Measurements from ENCODE around the gene TIMM44.
A peak's percentile ranks its signal among the peaks of the same experiment; 100 is the strongest.

Gene TIMM44

DNA sequence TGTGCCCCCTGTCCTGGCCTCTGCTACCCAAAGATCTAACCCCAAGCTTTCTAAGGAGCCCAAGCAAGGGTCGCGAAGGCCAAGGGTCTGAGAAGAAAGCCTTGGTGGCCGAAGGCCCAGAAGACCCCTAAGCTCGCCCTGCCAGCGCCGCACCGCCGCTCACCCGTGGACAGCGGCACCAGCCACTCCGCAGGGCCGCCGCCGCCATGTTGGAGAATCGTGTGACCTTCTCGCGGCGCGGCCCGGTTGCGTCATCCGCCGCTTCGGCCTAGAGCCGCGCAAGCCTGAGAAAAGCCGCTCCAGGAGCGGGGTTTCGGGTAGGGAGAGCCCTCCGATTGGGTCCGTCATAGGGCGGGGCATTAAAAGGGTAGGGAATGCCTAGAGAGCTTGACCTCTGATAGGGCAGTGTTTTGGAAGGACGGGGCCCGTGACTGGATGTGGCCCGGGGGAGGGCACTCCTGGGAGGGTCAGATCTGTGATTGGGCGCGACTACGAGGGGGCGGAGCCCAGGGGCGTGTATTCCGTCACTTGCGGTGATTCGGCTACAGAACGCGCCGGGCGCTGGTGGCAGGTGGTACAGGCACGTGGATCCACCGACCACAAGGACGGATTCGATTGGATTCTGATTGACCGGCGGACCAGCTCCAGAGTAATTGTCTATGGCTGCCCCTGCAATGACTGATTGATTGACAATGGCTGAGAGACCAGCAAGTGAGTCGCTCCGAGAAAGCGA lies at the start of gene TIMM44:
TSS of gene TIMM44 (minus strand) at position 223 of the 733 bp plus-strand sequence. CDS start at position 208, 15 bp downstream.
- peak; percentile 99 for DNase-seq

DNA sequence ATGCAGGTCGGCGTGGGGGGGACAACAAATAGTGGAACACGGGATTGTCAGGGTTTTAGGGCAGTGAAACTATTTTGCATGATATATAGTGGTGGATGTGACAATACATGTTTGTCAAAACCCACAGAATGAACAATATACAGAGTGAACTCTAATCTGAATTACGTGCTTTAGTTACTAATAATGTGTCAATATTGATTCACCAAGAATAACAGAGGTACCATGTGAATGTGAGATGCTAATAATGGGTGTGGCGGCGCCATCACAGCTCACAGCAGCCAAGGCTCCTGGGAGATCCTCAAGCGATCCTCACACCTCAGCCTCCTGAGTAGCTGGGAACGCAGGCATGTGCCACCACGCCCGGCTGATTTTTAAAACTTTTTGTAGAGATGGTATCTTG lies 49.1 kb upstream of the TIMM44 start:
- no peak for DNase-seq

DNA sequence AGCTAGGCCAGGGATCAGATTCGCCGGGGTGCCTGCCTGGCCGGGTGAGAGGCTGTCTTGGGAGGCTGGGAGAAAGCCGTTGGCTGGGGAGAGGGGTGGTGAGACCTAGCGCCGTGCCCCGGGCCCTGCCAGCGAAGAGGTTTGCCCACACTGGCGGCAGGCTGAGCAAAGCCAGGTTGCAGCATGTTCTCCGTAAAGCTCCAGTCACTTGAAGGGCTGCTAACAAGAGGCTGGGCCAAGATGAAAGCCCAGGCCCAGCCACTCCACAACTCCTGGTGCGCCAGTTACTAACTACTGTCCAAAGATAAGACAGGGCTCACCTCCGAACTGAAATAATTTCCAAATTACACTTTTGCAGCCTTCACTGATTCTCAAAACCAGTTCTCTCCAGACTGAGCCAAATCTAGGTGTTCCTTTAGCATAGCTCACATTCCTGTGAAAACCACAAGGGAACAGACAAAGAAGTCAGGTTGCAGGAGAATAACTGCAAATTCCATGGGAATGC lies 45.7 kb upstream of the TIMM44 start:
- DNase-seq: no peak

DNA sequence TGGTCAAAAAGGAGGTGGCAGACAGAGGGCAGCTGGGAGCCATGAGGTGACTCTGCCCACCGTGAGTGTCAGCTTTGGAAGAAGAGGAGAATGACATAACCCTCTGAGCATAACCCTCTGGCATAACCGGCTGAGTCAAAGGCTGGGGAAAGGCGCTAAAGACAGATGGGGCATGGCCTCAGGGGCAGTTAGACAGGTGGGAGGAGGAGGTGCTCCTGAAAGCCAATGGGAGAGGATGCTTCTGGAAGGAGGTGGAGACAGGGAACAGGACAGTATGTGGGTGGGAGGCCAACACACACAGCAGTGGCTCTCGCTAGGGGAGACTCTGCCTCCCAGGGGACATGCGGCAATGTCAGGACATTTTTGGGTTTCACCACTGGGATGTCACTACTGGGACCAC lies 44.8 kb upstream of the TIMM44 start:
- DNase-seq: no peak

DNA sequence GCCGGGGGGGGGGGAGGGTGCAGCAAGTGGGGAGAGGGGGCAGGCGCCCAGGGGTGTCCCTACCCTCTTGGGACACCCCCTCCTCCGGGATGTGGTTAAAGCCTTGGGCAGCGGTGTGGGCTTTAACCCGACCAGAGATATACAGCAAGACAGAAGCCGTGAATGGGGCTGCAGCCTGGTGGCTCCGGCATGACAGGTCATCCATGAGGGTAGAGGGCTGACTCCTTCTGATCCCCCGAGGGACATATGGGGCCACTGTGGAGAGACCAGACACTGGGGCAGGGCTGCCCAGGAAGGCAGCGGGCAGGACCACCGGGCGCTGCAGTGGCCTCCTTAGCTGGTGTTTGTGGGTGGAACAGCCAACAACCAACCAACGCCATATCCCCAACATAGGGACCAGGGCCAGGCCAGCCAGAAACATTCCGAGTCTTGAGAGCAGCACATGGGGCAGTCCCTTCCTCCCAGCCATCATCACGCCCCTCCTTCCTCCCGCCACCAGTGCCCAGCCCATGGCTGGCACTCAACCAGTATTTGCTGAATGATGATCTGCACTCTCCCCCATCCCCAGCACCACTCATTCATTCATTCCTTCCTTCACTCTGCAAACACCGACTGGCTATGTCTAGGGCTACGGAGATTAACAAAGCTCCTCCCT lies 43.8 kb upstream of the TIMM44 start:
- DNase-seq: no peak

- no peak for DNase-seq
Measured at GRCh38 chr19:7986321-7987113, 43.1 kb upstream of the TIMM44 start.

- DNase-seq: no peak
Measured at GRCh38 chr19:7985481-7985911, 42.0 kb upstream of the TIMM44 start.

DNA sequence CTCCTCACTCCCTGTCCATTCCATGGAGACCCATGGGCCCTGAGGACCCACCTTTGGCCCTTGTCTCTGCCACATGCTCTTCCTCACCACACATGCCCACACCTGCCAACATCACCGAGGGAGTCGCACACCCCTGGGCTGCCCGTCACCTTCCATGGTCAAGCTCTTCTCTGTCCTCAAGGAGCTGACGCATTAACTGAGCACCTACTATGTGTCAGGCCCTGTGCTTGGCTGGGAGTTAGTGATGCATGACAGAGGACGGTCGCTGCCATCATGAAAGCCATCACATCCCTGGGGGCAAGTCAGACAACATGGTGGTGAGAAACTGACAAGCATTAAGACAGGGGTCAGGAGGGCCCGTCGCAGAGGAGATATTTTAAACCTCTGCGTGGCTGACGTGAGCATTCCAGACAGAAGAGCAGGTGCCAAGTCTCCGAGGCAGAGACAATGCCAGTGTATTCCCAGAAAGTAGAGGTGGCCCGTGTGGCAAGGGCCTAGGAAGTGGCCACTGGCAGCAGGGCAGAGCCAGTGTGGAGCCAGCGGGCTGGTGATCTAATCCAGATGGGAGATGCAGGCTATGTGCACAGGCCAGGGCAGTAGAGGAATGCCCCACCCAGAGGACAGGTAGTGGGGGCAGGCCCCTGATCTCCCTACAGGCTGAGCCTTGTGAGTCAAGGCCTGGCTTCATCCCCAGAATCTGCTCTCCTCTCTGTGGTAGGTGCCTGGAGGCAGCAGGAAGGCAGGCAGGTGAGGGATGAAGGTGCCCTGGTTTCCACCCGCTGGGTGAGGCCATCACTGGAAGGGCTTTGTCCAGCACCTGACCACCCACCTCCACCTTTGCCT lies 40.8 kb upstream of the TIMM44 start:
- no peak for DNase-seq

GRCh38 chr19:7983286-7983950 lies 40.0 kb upstream of the TIMM44 start:
- no peak for DNase-seq

DNA sequence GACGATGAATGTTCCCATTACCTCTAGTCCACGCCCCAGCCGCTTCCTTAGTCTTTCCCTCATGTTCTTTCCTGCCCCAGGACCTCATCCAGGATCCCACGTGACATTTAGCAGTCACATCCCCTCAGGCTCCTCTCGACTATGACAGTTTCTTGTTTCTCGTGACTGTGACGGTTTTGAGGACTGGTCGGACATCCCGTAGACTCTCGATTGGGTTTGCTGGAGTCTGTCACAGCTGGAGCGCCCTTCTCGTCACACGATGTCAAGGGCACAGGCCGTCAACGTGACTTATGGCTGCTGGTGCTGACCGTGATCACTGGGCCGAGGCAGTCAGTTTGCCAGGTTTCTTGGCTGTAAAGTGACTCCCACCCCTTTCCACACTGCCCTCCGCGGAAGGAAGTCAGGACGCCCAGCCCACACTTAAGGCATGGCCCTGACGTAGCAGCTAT lies 39.2 kb upstream of the TIMM44 start:
- no peak for DNase-seq

DNA sequence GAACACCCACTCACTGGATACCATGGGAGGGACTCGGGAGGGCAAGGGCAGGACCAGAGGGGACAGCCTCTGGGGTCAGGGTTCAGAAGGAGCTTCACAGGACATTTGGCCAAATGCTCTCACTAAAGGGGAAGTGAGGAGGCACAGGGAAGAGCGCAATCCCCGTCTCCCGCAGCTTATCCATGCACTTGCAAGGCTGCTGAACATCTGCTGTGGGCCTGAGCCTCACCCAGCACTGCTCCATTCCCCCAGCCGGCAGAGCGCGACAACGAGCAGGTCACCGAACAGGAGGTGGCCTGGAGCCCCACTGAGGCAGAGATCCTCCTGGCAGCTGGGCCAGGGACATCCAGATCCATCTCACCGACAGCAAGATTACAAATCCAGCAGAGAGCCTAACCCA lies 38.6 kb upstream of the TIMM44 start:
- DNase-seq: no peak

GRCh38 chr19:7981661-7982060 lies 38.2 kb upstream of the TIMM44 start:
- DNase-seq: no peak

GRCh38 chr19:7981199-7981598 lies 37.7 kb upstream of the TIMM44 start:
- DNase-seq: no peak

- no peak for DNase-seq
Measured at GRCh38 chr19:7980635-7981121, 37.2 kb upstream of the TIMM44 start.

- no peak for DNase-seq
Measured at GRCh38 chr19:7980168-7980567, 36.7 kb upstream of the TIMM44 start.

- no peak for DNase-seq
Measured at GRCh38 chr19:7979559-7979958, 36.1 kb upstream of the TIMM44 start.

GRCh38 chr19:7979011-7979410 lies 35.5 kb upstream of the TIMM44 start:
- no peak for DNase-seq

DNA sequence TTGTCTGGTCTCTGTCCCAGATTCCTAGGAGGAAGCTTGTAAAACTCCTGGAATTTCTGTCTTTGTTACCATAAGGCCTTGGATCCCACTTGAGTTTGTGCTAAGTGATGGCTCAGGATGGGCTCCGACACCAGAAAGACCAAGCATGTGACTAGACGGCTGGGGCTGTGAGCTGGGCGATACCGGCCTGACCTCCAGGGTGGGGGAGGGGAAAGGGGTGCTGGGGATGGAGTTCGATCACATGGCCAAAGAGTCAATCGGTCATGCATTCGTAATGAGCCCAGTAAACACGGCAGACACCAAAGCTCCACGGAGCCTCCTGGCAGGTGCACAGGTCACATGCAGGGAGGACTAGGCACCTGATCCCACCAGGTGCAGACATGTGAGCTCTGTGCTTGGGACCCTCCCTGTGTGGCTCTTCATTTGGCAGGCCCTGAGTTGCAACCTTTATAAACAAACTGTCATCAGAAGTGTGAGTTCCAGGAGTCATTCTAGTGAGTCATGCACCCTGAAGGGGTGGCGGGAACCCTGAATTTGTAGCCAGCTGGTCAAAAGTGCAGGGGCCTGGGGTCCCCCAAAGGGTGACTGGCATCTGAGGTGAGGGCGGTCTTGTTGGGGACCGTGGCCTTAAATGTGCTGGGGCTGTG lies 34.8 kb upstream of the TIMM44 start:
- DNase-seq: no peak

- DNase-seq: no peak
Measured at GRCh38 chr19:7977723-7978040, 34.2 kb upstream of the TIMM44 start.

DNA sequence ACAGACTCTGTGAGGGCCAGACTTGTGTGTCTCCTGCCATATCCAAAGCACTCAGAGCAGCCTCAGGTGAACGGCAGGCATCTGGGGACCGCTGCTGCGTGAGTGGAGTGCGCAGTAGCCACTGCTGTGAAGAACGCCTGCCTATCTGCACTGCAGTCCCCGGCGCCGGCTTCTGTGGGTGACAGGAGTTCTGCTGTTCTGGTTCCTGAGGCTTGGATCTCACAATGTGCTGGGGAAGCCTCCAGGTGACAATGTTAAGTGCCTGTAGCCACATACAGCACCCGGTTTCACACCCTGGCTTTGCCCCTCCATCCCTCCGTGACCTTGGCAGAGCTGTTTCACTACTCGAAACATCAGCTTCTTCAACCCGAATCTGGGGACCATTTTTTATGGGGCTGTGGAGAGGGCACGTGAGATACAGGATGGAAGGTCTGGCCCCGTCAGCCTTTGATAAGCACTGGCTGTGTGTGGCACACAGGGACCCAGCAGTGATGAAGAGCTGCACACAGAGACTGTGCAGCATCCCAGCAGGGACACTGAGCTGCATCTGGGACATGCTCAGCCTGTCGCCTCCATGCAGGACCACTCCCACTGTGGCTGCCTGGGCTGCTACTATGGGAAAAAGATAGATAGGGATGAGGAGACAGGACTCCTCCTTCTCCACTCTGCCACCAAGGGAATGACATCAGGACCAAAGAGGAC lies 33.7 kb upstream of the TIMM44 start:
- DNase-seq: no peak

DNA sequence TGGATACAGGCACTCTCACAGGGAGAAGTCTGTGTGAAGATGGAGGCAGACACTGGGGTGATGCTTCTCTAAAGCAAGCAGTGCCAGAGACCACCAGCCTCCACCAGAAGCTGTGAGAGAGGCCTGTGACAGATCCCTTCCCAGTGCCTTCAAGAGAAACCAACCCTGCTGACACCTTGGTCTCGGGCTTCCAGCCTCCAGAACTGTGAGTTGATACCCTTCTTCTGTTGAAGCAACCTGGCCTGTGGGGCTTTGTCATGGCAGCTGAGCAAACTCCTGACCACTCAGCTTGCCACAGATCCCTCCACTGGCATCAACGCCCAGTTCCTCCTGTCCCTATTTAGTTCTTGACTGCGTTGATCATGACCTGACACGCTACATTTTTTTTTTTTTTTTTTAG lies 33.0 kb upstream of the TIMM44 start:
- no peak for DNase-seq

Data from DMS153 (cell line).